ENCODE results near the gene MON1B.

DNA sequence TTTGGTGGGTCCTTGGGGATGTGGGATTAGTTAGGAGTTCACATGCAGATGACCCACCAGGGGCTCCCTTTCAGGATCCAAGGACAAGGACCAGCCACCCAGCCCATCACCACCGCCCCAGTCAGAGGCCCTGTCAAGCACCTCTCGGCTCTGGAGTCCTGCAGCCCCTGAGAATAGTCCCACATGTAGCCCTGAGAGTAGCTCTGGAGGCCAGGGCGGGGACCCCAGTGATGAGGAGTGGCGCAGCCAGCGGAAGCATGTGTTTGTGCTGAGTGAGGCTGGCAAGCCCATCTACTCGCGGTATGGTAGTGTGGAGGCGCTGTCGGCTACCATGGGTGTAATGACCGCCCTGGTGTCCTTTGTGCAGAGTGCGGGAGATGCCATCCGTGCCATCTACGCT lies 2.4 kb downstream of the MON1B start:
- TF ChIP-seq, protein P1, sequence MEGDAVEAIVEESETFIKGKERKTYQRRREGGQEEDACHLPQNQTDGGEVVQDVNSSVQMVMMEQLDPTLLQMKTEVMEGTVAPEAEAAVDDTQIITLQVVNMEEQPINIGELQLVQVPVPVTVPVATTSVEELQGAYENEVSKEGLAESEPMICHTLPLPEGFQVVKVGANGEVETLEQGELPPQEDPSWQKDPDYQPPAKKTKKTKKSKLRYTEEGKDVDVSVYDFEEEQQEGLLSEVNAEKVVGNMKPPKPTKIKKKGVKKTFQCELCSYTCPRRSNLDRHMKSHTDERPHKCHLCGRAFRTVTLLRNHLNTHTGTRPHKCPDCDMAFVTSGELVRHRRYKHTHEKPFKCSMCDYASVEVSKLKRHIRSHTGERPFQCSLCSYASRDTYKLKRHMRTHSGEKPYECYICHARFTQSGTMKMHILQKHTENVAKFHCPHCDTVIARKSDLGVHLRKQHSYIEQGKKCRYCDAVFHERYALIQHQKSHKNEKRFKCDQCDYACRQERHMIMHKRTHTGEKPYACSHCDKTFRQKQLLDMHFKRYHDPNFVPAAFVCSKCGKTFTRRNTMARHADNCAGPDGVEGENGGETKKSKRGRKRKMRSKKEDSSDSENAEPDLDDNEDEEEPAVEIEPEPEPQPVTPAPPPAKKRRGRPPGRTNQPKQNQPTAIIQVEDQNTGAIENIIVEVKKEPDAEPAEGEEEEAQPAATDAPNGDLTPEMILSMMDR (IDR thresholded peaks at IDR 0.05; ENCODE audit: extremely low read depth in 1 of 2, insufficient read depth in 1 of 2, low read depth in 1 of 2, low read length in 2 of 2) = no peak
- no peak for TF ChIP-seq POLR2A (IDR thresholded peaks at IDR 0.05; ENCODE audit: low read depth, low read length)
- no peak for TF ChIP-seq POLR2AphosphoS5 (IDR thresholded peaks at IDR 0.05; ENCODE audit: insufficient read depth, low read depth, low read length)
- TF ChIP-seq, protein P2, sequence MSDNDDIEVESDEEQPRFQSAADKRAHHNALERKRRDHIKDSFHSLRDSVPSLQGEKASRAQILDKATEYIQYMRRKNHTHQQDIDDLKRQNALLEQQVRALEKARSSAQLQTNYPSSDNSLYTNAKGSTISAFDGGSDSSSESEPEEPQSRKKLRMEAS (IDR thresholded peaks at IDR 0.05; ENCODE audit: insufficient read depth, insufficient read length) = no peak
- no peak for TF ChIP-seq EZH2 (IDR thresholded peaks at IDR 0.05; ENCODE audit: borderline replicate concordance, low read depth, low read length, severe bottlenecking)
